NCI-H2107 treated with DMSO at 0.1 percent for 48 hours (cell line): Measurements from ENCODE around the gene BRINP3.
"Not testable (repeated sequence)": the region's sequence is repeated elsewhere in the genome, so short reads cannot be mapped to it uniquely, and the experiment has no call there.

ENCODE experiments used
- DNase-seq: peaks from one replicate; lab custom pipeline; 2025; ENCODE audit not compliant: unreplicated experiment; lab: John Stamatoyannopoulos, UW

Gene BRINP3

GRCh38 chr1:190477762-190478148 lies at the start of gene BRINP3:
TSS of gene BRINP3 (minus strand) at chr1:190477864.
- no peak for DNase-seq

- no peak for DNase-seq
Observed at GRCh38 chr1:190511554-190511953, 33.9 kb upstream of the BRINP3 start.

GRCh38 chr1:190507357-190507756 lies 29.7 kb upstream of the BRINP3 start:
- DNase-seq: no peak

GRCh38 chr1:190504539-190504938 lies 26.9 kb upstream of the BRINP3 start:
- DNase-seq: not testable (repeated sequence)

GRCh38 chr1:190497565-190497964 lies 19.9 kb upstream of the BRINP3 start:
- DNase-seq: no peak

- no peak for DNase-seq
Observed at GRCh38 chr1:190494451-190494850, 16.8 kb upstream of the BRINP3 start.

- DNase-seq: no peak
Observed at GRCh38 chr1:190491404-190491803, 13.7 kb upstream of the BRINP3 start.

GRCh38 chr1:190484045-190484444 lies 6.4 kb upstream of the BRINP3 start:
- no peak for DNase-seq

- no peak for DNase-seq
Observed at GRCh38 chr1:190480231-190480630, 2.6 kb upstream of the BRINP3 start.

GRCh38 chr1:190479516-190479915 lies 1.9 kb upstream of the BRINP3 start:
- DNase-seq: peak; percentile 37

GRCh38 chr1:190479050-190479397 lies 1.4 kb upstream of the BRINP3 start:
- DNase-seq: peak; percentile 56

GRCh38 chr1:190478149-190479049 lies 735 bp upstream of the BRINP3 start:
- DNase-seq: peak; percentile 72

GRCh38 chr1:190476806-190477205 lies 858 bp downstream of the BRINP3 start:
- no peak for DNase-seq

GRCh38 chr1:190476321-190476720 lies 1.3 kb downstream of the BRINP3 start:
- no peak for DNase-seq

- DNase-seq: no peak
Observed at GRCh38 chr1:190475421-190476141, 2.1 kb downstream of the BRINP3 start.

- DNase-seq: no peak
Observed at GRCh38 chr1:190474650-190475211, 2.9 kb downstream of the BRINP3 start.

GRCh38 chr1:190474010-190474409 lies 3.7 kb downstream of the BRINP3 start:
- DNase-seq: no peak

- no peak for DNase-seq
Observed at GRCh38 chr1:190472494-190472893, 5.2 kb downstream of the BRINP3 start.

- DNase-seq: no peak
Observed at GRCh38 chr1:190472042-190472441, 5.6 kb downstream of the BRINP3 start.

- no peak for DNase-seq
Observed at GRCh38 chr1:190464690-190465089, 13.0 kb downstream of the BRINP3 start.

GRCh38 chr1:190456129-190456528 lies 21.5 kb downstream of the BRINP3 start:
- DNase-seq: no peak

GRCh38 chr1:190455631-190456030 lies 22.0 kb downstream of the BRINP3 start:
- no peak for DNase-seq
